LNCaP clone FGC (cell line): ENCODE data around the gene FLII.

Experiments
- DNase-seq: peaks from one replicate; pipeline ENCODE4 v3.0.0-alpha.2; 2011; ENCODE audit warnings: low read depth
- H3K4me3 ChIP-seq: 2 replicates; pipeline ENCODE4 v1.5.1; 2011; ENCODE audit warnings: mild to moderate bottlenecking, low read depth, low read length, control low read depth
- TF ChIP-seq, protein P1 (sequence below): IDR thresholded peaks from 2 replicates; pipeline ENCODE4 v1.5.1; 2012; ENCODE audit warnings: mild to moderate bottlenecking; ENCODE audit not compliant: control insufficient read depth, insufficient read depth; ENCODE audit errors: extremely low read depth

The FLII gene

DNA sequence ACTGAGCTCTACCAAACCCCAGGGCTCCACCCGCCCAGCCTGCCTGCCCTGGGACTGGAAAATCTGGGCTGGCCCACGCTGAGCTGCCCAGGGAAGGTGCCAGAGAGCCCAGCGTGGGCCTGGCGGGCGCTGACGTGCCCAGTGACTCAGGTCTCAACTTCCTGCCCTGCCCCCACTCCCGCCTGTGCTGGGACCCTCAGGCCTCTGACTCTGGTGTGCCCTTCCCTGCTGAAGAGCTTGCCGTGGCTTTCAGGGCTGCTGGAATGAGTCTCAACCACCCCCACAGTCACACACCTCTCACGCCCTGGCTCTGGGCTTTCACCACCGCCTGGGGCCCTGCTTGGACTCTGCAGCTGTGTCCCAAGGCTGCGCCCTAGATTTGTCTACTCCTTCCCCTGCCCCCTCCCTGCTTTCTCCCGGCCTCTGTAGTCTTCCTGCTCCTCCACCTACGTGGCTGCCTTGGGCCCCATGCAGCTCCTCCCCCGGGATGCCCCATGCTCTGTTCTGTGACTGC is 22.7 kb downstream of the FLII start:
- no peak for DNase-seq
- TF ChIP-seq, protein P1, sequence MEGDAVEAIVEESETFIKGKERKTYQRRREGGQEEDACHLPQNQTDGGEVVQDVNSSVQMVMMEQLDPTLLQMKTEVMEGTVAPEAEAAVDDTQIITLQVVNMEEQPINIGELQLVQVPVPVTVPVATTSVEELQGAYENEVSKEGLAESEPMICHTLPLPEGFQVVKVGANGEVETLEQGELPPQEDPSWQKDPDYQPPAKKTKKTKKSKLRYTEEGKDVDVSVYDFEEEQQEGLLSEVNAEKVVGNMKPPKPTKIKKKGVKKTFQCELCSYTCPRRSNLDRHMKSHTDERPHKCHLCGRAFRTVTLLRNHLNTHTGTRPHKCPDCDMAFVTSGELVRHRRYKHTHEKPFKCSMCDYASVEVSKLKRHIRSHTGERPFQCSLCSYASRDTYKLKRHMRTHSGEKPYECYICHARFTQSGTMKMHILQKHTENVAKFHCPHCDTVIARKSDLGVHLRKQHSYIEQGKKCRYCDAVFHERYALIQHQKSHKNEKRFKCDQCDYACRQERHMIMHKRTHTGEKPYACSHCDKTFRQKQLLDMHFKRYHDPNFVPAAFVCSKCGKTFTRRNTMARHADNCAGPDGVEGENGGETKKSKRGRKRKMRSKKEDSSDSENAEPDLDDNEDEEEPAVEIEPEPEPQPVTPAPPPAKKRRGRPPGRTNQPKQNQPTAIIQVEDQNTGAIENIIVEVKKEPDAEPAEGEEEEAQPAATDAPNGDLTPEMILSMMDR: no peak
- no peak overlapping the region for H3K4me3 ChIP-seq

DNA sequence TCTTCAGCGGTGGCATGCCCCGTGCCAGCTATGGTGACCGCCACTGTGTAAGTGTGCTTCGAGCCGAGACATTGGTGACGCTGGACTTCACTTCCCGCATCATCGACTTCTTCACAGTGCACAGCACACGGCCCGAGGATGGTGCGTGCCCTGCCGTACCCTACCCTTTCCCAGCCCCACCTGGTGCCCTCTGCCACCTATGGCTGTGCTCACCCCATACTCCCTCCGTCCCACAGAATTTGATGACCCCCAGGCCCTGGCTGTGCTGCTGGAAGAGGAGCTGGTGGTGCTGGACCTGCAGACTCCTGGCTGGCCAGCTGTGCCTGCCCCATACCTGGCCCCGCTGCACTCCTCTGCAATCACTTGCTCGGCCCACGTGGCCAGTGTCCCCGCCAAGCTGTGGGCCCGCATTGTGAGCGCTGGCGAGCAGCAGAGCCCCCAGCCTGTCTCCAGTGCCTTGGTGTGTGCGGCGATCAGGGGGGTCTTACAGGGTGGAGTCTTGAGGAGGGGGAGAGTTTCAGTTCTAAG is 23.6 kb downstream of the FLII start:
- no peak overlapping the region for H3K4me3 ChIP-seq
- no peak for DNase-seq
- TF ChIP-seq, protein P1: no peak

DNA sequence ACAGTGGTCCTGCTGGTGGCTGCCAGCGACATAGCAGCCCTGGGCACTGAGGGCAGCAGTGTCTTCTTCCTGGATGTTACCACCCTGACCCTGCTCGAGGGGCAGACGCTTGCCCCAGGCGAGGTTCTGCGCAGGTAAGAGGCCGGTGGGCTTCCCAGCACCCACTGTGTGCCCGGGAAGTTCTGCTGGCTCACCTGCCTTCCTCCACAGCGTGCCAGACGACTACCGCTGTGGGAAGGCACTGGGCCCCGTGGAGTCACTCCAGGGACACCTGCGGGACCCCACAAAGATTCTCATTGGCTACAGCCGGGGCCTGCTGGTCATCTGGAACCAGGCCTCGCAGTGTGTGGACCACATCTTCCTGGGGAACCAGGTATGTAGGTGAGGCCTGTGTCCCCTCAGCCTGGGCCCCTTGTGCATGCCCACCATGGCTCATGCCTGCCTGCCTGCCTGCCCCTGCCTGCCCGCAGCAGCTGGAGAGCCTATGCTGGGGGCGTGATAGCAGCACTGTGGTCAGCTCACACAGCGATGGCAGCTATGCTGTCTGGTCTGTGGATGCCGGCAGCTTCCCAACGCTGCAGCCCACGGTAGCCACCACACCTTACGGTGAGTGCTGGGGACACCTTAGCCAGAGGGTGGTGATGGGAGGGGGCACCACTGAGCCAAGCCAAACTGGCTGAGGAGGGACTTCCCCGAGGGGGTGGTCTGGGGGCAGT is 24.6 kb downstream of the FLII start:
- TF ChIP-seq, protein P1: no peak
- no peak for DNase-seq
- no peak overlapping the region for H3K4me3 ChIP-seq

DNA sequence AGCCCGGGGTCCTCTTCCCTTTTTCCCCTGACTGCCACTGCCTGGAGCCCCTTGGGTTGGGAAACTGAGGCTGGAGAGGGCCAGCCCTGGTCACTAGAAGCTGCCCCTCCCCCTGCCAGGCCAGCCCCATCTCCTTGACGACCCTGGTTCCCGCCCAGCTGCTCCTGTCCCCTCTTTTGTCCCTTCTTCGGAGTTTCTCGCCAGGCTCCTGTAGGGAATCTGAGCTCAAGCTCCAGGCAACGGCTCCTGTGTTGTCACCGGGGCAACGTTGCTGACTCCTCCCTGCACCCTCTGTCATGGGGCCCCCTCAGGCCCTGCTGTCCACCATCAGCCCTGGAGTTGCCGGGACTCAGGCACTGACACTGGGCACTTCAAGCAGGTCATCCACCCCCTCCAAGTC is 27.4 kb downstream of the FLII start:
- DNase-seq: no peak
- no peak overlapping the region for H3K4me3 ChIP-seq
- TF ChIP-seq, protein P1: no peak

DNA sequence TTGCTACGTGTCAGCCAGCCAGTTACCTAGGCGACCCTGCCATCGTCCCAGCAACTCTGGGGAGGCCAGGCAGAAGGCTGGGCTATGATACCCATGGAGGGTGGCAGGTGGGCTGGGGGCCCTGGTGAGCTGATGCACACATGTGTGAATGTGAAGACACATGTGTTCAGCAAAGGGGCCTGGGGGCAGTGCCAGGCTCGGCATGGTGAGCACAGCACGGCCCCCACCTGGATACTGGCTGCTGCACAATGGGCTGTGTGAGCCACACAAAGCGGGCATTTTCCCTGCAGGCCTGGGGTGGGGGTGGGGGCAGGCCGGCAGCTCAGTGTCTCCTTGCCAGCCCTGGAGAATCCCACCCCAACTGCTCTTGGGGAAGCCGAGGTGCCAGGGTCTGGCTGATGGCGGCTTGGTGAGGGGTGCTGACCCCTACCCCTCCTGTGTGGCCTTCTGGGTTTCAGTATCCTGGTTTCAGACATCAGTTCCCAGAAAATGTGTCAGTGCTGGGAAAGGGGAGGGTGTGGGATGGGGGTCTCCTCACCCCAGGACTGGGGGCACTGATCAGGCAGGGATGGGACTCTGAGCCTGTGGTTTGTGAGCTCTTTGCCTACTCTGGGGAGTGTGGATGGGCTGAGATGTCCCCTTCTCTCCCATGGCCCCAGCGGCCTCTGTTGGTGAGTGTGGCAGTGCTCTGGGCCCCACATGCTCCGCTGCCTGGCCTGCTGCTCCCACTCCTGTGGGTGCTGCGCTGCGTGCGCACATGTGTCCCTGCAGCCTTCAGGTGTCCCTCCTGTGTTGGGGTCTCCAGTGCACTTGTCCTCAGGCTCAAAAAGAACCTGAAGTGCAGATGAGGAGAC is 28.0 kb downstream of the FLII start:
- TF ChIP-seq, protein P1: no peak
- DNase-seq: no peak
- no peak overlapping the region for H3K4me3 ChIP-seq

DNA sequence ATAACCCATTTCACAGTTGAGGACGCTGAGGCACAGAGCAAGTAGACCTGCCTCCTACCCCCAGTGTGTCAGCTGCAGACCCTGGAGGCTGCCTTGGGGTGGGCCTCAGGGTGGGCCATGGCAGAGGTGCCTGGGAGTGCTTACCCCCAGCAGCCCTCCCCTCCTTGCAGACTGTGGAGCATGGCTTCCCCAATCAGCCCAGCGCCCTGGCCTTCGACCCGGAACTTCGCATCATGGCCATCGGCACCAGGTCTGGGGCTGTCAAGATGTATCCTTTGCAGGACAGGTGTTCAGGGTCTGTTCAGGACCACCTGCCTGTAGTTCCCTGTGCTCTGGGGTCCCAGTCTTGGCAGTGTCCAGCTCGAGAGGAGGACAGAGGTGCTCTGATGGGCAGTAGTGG is 28.8 kb downstream of the FLII start:
- no peak overlapping the region for H3K4me3 ChIP-seq
- no peak for DNase-seq
- TF ChIP-seq, protein P1: no peak
